ENCODE results near the gene CNOT1. TPM values are rescaled to one million over a fixed set of nuclear protein-coding genes. Genes with fewer than 3 reads are reported as not detected.
"Not testable (repeated sequence)": the region's sequence is repeated elsewhere in the genome, so short reads cannot be mapped to it uniquely, and the experiment has no call there.

The CNOT1 gene
- total and polyA plus RNA-seq, 2 donors: 74.6 to 132 TPM

DNA sequence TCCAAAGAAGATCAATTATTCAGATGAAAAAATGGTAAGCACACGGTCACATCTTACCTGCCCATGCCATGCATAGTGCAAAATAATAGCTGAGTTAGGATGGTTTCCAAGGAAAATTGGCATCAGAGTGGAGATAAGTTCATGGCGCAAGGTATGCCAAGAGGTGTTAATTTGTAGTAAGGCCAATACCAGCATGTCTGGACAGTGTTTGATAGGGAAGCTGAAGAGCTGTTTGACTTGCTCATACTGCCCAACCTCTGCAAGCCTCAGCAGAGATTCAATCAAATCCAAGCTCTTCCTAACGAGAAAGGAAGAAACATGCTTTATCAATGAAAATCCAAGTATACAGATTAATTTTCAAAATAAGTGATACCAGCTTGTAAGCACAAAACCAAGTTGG is 51.0 kb downstream of the CNOT1 start:
- Histone ChIP-seq H3K9me3 (ENCODE audit: control insufficient read depth in 2 of 2, insufficient read depth in 1 of 2, low read length in 1 of 2) (no peaks in the 10 kb centered on the region), H3K27me3 (ENCODE audit: control insufficient read depth in 2 of 2, insufficient read depth in 1 of 2, low read length in 1 of 2) (no peaks in the 10 kb centered on the region), H3K36me3 (ENCODE audit: control insufficient read depth in 2 of 2, insufficient read depth in 2 of 2, low read length in 1 of 2) (peaks cover 57 to 88% of the 10 kb centered on the region in 2 donors), H3K4me1 (ENCODE audit: control insufficient read depth in 2 of 2, insufficient read depth in 2 of 2, low read length in 2 of 2) (no peaks in the 10 kb centered on the region), H3K27ac (ENCODE audit: low read depth in 1 of 2, low read length in 1 of 2) (no peak overlapping the region), H3K4me3 (ENCODE audit: low read length in 2 of 2) (no peak overlapping the region)
- WGBS: 94% methylated on average over 3 of the region's 3 CpGs
- DNase-seq (ENCODE audit: low read depth in 6 of 9, low spot score in 9 of 9): no peak

GRCh38 chr16:58577141-58577540 is 52.5 kb downstream of the CNOT1 start:
- no peak for DNase-seq (ENCODE audit: low read depth in 6 of 9, low spot score in 9 of 9)
- no peaks in the 10 kb centered on the region for H3K4me1 ChIP-seq (ENCODE audit: control insufficient read depth in 2 of 2, insufficient read depth in 2 of 2, low read length in 2 of 2)

GRCh38 chr16:58574895-58575294 is 54.7 kb downstream of the CNOT1 start:
- DNase-seq (ENCODE audit: low read depth in 6 of 9, low spot score in 9 of 9): no peak
- WGBS: 98% methylated on average over 4 of the region's 4 CpGs
- H3K27ac ChIP-seq (ENCODE audit: low read depth in 1 of 2, low read length in 1 of 2): no peak overlapping the region
- no peak overlapping the region for H3K4me3 ChIP-seq (ENCODE audit: low read length in 2 of 2)
- H3K9me3 ChIP-seq (ENCODE audit: control insufficient read depth in 2 of 2, insufficient read depth in 1 of 2, low read length in 1 of 2): no peaks in the 10 kb centered on the region
- no peaks in the 10 kb centered on the region for H3K4me1 ChIP-seq (ENCODE audit: control insufficient read depth in 2 of 2, insufficient read depth in 2 of 2, low read length in 2 of 2)
- no peaks in the 10 kb centered on the region for H3K27me3 ChIP-seq (ENCODE audit: control insufficient read depth in 2 of 2, insufficient read depth in 1 of 2, low read length in 1 of 2)
- peaks cover 61 to 77% of the 10 kb centered on the region in 2 donors for H3K36me3 ChIP-seq (ENCODE audit: control insufficient read depth in 2 of 2, insufficient read depth in 2 of 2, low read length in 1 of 2)

More at GRCh38 chr16:58577141-58577540, 52.5 kb downstream of the CNOT1 start:
- no peak overlapping the region for H3K27ac ChIP-seq (ENCODE audit: low read depth in 1 of 2, low read length in 1 of 2)
- 94% methylated on average over 1 of the region's 1 CpG for WGBS
- peaks cover 55 to 79% of the 10 kb centered on the region in 2 donors for H3K36me3 ChIP-seq (ENCODE audit: control insufficient read depth in 2 of 2, insufficient read depth in 2 of 2, low read length in 1 of 2)
- H3K27me3 ChIP-seq (ENCODE audit: control insufficient read depth in 2 of 2, insufficient read depth in 1 of 2, low read length in 1 of 2): no peaks in the 10 kb centered on the region
- no peak overlapping the region for H3K4me3 ChIP-seq (ENCODE audit: low read length in 2 of 2)
- no peaks in the 10 kb centered on the region for H3K9me3 ChIP-seq (ENCODE audit: control insufficient read depth in 2 of 2, insufficient read depth in 1 of 2, low read length in 1 of 2)

DNA sequence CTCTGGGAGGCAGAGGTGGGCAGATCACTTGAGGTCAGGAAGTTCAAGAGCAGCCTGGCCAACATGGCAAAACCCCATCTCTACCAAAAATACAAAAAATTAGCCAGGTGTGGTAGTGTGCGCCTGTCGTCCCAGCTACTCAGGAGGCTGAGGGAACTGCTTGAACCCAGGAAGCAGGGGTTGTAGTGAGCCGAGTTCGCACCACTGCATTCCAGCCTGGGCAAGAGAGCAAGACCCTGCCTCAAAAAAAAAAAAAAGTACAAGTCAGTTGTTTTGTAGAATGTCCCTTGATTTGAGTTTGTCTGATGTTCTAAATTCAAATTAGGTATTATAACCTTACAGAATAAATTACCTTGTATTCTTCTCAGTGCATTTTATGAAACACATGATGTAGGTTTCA is 63.9 kb downstream of the CNOT1 start:
- not testable (repeated sequence) for H3K4me1 ChIP-seq (ENCODE audit: control insufficient read depth in 2 of 2, insufficient read depth in 2 of 2, low read length in 2 of 2); H3K4me3 ChIP-seq (ENCODE audit: low read length in 2 of 2); DNase-seq (ENCODE audit: low read depth in 6 of 9, low spot score in 9 of 9); H3K27ac ChIP-seq (ENCODE audit: low read depth in 1 of 2, low read length in 1 of 2); H3K27me3 ChIP-seq (ENCODE audit: control insufficient read depth in 2 of 2, insufficient read depth in 1 of 2, low read length in 1 of 2); H3K9me3 ChIP-seq (ENCODE audit: control insufficient read depth in 2 of 2, insufficient read depth in 1 of 2, low read length in 1 of 2)
- 97% methylated on average over 4 of the region's 4 CpGs for WGBS
- H3K36me3 ChIP-seq (ENCODE audit: control insufficient read depth in 2 of 2, insufficient read depth in 2 of 2, low read length in 1 of 2): peaks cover 30 to 62% of the 10 kb centered on the region in 2 donors

DNA sequence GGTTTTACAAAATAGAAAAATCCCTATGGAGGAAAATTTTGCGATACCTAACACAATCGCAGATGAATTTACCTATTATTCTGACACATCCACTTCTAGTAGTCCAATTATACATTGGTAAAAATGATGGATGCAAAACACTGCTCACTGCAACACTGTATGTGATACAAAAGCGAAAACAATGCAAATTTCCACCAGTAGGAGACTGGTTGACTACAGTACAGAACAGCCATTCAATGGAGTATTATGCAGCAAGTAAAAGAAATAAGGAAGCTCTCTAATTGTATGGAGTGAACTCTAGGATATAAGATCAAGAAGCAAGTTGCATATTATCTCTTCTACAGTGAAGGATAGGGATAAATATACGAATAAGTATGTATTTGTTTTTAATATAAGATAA is 65.9 kb downstream of the CNOT1 start:
- Histone ChIP-seq H3K4me1 (ENCODE audit: control insufficient read depth in 2 of 2, insufficient read depth in 2 of 2, low read length in 2 of 2) (no peaks in the 10 kb centered on the region), H3K27ac (ENCODE audit: low read depth in 1 of 2, low read length in 1 of 2) (no peak overlapping the region), H3K27me3 (ENCODE audit: control insufficient read depth in 2 of 2, insufficient read depth in 1 of 2, low read length in 1 of 2) (no peaks in the 10 kb centered on the region), H3K36me3 (ENCODE audit: control insufficient read depth in 2 of 2, insufficient read depth in 2 of 2, low read length in 1 of 2) (peaks cover 37 to 63% of the 10 kb centered on the region in 2 donors), H3K4me3 (ENCODE audit: low read length in 2 of 2) (no peak overlapping the region), H3K9me3 (ENCODE audit: control insufficient read depth in 2 of 2, insufficient read depth in 1 of 2, low read length in 1 of 2) (no peaks in the 10 kb centered on the region)
- DNase-seq (ENCODE audit: low read depth in 6 of 9, low spot score in 9 of 9): no peak
- WGBS: over 99% methylated on average over 4 of the region's 4 CpGs

DNA sequence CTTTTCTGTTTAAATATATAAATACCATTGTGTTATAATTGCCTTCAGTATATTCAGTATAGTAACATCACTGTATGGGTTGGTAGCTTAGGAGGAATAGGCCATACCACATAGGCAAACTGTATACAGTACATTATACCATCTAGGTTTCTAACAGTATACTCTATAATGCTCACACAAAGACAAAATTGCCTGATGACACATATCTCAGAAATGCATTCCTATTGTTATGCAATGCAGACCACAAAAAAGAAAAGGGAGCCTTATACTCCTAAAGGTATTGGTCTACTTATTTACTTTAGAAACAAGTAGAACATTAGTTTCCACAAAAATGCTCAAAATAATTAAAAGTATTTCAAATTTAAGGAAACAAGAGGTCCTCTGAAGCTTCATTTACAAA is 66.4 kb downstream of the CNOT1 start:
- no peaks in the 10 kb centered on the region for H3K27me3 ChIP-seq (ENCODE audit: control insufficient read depth in 2 of 2, insufficient read depth in 1 of 2, low read length in 1 of 2)
- no peak for DNase-seq (ENCODE audit: low read depth in 6 of 9, low spot score in 9 of 9)
- H3K9me3 ChIP-seq (ENCODE audit: control insufficient read depth in 2 of 2, insufficient read depth in 1 of 2, low read length in 1 of 2): no peaks in the 10 kb centered on the region
- no peak overlapping the region for H3K4me3 ChIP-seq (ENCODE audit: low read length in 2 of 2)
- H3K27ac ChIP-seq (ENCODE audit: low read depth in 1 of 2, low read length in 1 of 2): no peak overlapping the region
- peaks cover 37 to 65% of the 10 kb centered on the region in 2 donors for H3K36me3 ChIP-seq (ENCODE audit: control insufficient read depth in 2 of 2, insufficient read depth in 2 of 2, low read length in 1 of 2)
- no peaks in the 10 kb centered on the region for H3K4me1 ChIP-seq (ENCODE audit: control insufficient read depth in 2 of 2, insufficient read depth in 2 of 2, low read length in 2 of 2)

- Histone ChIP-seq H3K9me3 (ENCODE audit: control insufficient read depth in 2 of 2, insufficient read depth in 1 of 2, low read length in 1 of 2) (no peaks in the 10 kb centered on the region), H3K27me3 (ENCODE audit: control insufficient read depth in 2 of 2, insufficient read depth in 1 of 2, low read length in 1 of 2) (no peaks in the 10 kb centered on the region), H3K36me3 (ENCODE audit: control insufficient read depth in 2 of 2, insufficient read depth in 2 of 2, low read length in 1 of 2) (peaks cover 31 to 82% of the 10 kb centered on the region in 2 donors), H3K4me3 (ENCODE audit: low read length in 2 of 2) (no peak overlapping the region), H3K27ac (ENCODE audit: low read depth in 1 of 2, low read length in 1 of 2) (no peak overlapping the region), H3K4me1 (ENCODE audit: control insufficient read depth in 2 of 2, insufficient read depth in 2 of 2, low read length in 2 of 2) (no peaks in the 10 kb centered on the region)
- 94% methylated on average over 2 of the region's 2 CpGs for WGBS
- DNase-seq (ENCODE audit: low read depth in 6 of 9, low spot score in 9 of 9): no peak
These were observed 72.9 kb downstream of the CNOT1 start for GRCh38 chr16:58556678-58557077.

DNA sequence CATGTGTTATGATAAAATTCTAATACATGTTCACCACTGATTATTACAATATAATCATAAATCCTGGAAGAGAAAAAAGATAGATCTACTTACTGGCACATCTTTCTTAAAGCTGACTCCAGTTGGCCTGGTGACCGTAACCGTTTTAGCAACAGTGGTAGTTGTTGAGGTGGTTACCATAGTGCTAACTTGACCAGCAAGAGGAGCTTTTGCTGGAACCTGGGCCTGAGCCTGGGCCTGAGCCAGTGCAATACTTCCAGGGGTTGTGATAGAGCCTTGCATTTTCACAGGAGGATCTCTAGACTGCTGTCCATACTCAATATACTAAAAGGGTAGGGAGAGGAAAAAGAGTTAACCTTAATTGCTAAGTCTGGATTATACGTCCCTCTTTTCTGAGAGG is 78.1 kb downstream of the CNOT1 start:
- no peak for DNase-seq (ENCODE audit: low read depth in 6 of 9, low spot score in 9 of 9)
- WGBS: 98% methylated on average over 3 of the region's 3 CpGs
- Histone ChIP-seq H3K27me3 (ENCODE audit: control insufficient read depth in 2 of 2, insufficient read depth in 1 of 2, low read length in 1 of 2) (no peaks in the 10 kb centered on the region), H3K4me1 (ENCODE audit: control insufficient read depth in 2 of 2, insufficient read depth in 2 of 2, low read length in 2 of 2) (no peaks in the 10 kb centered on the region), H3K36me3 (ENCODE audit: control insufficient read depth in 2 of 2, insufficient read depth in 2 of 2, low read length in 1 of 2) (peaks cover 31 to 95% of the 10 kb centered on the region in 2 donors), H3K4me3 (ENCODE audit: low read length in 2 of 2) (no peak overlapping the region), H3K9me3 (ENCODE audit: control insufficient read depth in 2 of 2, insufficient read depth in 1 of 2, low read length in 1 of 2) (no peaks in the 10 kb centered on the region), H3K27ac (ENCODE audit: low read depth in 1 of 2, low read length in 1 of 2) (no peak overlapping the region)

DNA sequence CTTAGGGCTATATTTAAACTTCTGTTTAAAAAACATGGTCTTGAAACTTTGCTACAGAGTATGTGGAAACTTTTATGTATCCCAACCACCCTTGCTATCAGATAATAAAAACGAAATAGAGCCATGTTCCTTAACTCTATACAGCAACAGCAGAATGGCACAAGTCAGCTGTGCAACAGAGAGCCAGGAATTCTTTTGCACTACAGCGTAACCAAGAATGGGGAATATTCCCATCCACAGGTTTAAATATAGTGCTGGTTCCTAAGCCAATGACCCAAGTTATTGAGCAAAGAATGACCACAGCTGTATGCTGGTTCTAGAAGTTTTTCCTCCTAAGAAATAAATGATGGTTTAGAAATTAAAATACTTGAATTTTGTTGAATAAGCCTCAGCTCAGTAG is 81.2 kb downstream of the CNOT1 start:
- peaks cover 39 to 95% of the 10 kb centered on the region in 2 donors for H3K36me3 ChIP-seq (ENCODE audit: control insufficient read depth in 2 of 2, insufficient read depth in 2 of 2, low read length in 1 of 2)
- WGBS: 93% methylated on average over 2 of the region's 2 CpGs
- H3K27ac ChIP-seq (ENCODE audit: low read depth in 1 of 2, low read length in 1 of 2): no peak overlapping the region

GRCh38 chr16:58543685-58544084 is 85.9 kb downstream of the CNOT1 start:
- 98% methylated on average over 8 of the region's 8 CpGs for WGBS
- no peak overlapping the region for H3K4me3 ChIP-seq (ENCODE audit: low read length in 2 of 2)
- no peaks in the 10 kb centered on the region for H3K4me1 ChIP-seq (ENCODE audit: control insufficient read depth in 2 of 2, insufficient read depth in 2 of 2, low read length in 2 of 2)
- no peak overlapping the region for H3K27ac ChIP-seq (ENCODE audit: low read depth in 1 of 2, low read length in 1 of 2)
- peaks cover 56 to 96% of the 10 kb centered on the region in 2 donors for H3K36me3 ChIP-seq (ENCODE audit: control insufficient read depth in 2 of 2, insufficient read depth in 2 of 2, low read length in 1 of 2)
- no peaks in the 10 kb centered on the region for H3K9me3 ChIP-seq (ENCODE audit: control insufficient read depth in 2 of 2, insufficient read depth in 1 of 2, low read length in 1 of 2)
- no peak for DNase-seq (ENCODE audit: low read depth in 6 of 9, low spot score in 9 of 9)
- no peaks in the 10 kb centered on the region for H3K27me3 ChIP-seq (ENCODE audit: control insufficient read depth in 2 of 2, insufficient read depth in 1 of 2, low read length in 1 of 2)

More for the DNA sequence above, 81.2 kb downstream of the CNOT1 start:
- Histone ChIP-seq H3K4me3 (ENCODE audit: low read length in 2 of 2) (no peak overlapping the region), H3K27me3 (ENCODE audit: control insufficient read depth in 2 of 2, insufficient read depth in 1 of 2, low read length in 1 of 2) (no peaks in the 10 kb centered on the region), H3K9me3 (ENCODE audit: control insufficient read depth in 2 of 2, insufficient read depth in 1 of 2, low read length in 1 of 2) (no peaks in the 10 kb centered on the region), H3K4me1 (ENCODE audit: control insufficient read depth in 2 of 2, insufficient read depth in 2 of 2, low read length in 2 of 2) (no peaks in the 10 kb centered on the region)
- DNase-seq (ENCODE audit: low read depth in 6 of 9, low spot score in 9 of 9): no peak
